HCT116 (cell line): ENCODE results near the gene ST7.

Experiments
- EZH2phosphoT487 ChIP-seq: fragments of 200-600 bp; IDR thresholded peaks from 2 replicates; pipeline ENCODE4 v1.6.1; 2018; ENCODE audit warnings: antibody characterized with exemption, borderline replicate concordance
- YY1 ChIP-seq: IDR thresholded peaks from 2 replicates; pipeline ENCODE4 v1.6.1; 2011; ENCODE audit warnings: low read length, low read depth, moderate library complexity, mild to moderate bottlenecking; ENCODE audit not compliant: insufficient replicate concordance; ENCODE audit errors: extremely low read depth
- TF ChIP-seq, protein P1 (sequence below), 3 experiments: fragments of 200-600 bp in 1 of 3; sonication (generic) in 1 of 3; IDR thresholded peaks in 2 of 3; conservative IDR thresholded peaks in 1 of 3; 2 replicates each; pipeline ENCODE4 v1.5.1; 2012 to 2017; ENCODE audit warnings: low read depth in 2 of 3, low read length in 2 of 3, antibody characterized with exemption in 1 of 3, borderline replicate concordance in 1 of 3, control low read depth in 1 of 3, mild to moderate bottlenecking in 1 of 3, mixed read lengths in 1 of 3, mixed run types in 1 of 3, moderate library complexity in 1 of 3; ENCODE audit not compliant: insufficient read depth in 1 of 3

DNA sequence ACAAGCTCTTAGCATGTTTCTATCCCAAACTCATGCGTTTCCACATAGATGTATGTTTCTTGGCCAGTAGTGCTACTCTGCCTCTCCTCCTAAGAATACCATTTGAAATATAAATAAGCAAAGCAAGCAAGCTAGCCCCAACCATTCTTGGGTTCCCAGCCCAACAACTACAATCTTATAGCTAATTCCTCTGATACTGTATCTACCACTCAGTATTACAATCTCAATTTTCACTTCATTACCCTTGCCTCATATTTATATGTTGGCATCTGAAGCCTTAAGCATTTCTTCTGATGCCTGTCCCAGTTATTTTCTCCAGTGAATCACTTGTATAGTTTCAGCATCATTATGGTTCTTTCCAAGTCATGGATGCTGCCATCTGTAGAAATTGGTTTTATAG lies 181.1 kb downstream of the ST7 start:
- no peak for TF ChIP-seq EZH2phosphoT487
- TF ChIP-seq YY1, result no peak
- TF ChIP-seq, protein P1, sequence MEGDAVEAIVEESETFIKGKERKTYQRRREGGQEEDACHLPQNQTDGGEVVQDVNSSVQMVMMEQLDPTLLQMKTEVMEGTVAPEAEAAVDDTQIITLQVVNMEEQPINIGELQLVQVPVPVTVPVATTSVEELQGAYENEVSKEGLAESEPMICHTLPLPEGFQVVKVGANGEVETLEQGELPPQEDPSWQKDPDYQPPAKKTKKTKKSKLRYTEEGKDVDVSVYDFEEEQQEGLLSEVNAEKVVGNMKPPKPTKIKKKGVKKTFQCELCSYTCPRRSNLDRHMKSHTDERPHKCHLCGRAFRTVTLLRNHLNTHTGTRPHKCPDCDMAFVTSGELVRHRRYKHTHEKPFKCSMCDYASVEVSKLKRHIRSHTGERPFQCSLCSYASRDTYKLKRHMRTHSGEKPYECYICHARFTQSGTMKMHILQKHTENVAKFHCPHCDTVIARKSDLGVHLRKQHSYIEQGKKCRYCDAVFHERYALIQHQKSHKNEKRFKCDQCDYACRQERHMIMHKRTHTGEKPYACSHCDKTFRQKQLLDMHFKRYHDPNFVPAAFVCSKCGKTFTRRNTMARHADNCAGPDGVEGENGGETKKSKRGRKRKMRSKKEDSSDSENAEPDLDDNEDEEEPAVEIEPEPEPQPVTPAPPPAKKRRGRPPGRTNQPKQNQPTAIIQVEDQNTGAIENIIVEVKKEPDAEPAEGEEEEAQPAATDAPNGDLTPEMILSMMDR (IDR thresholded peaks at IDR 0.05 in 2 of 3, conservative IDR thresholded peaks at IDR 0.05 in 1 of 3; ENCODE audit: borderline replicate concordance in 1 of 3, insufficient read depth in 1 of 3, low read depth in 2 of 3, low read length in 2 of 3), result no peak
